HTR-8/SVneo (cell line): Measurements from ENCODE around the gene MCC.

Source experiments
- DNase-seq: peaks from one replicate; pipeline ENCODE4 v3.0.0; 2011; ENCODE audit warnings: low spot score, mixed read lengths; ENCODE audit not compliant: insufficient read length
- FAIRE-seq: peaks from 2 replicates; lab custom pipeline; 2011; peaks lifted over from hg19 to GRCh38; lab: Jason Lieb, UNC

MCC gene

GRCh38 chr5:113256671-113257452 is 231.4 kb downstream of the MCC start:
- no peak for DNase-seq

GRCh38 chr5:113255579-113256386 is 232.5 kb downstream of the MCC start:
- FAIRE-seq (no peak), DNase-seq (no peak)

More at GRCh38 chr5:113256671-113257452, 231.4 kb downstream of the MCC start:
- no peak for FAIRE-seq

GRCh38 chr5:113255105-113255504 is 233.1 kb downstream of the MCC start:
- no peak for FAIRE-seq
- DNase-seq: no peak

GRCh38 chr5:113253037-113253436 is 235.2 kb downstream of the MCC start:
- FAIRE-seq (no peak), DNase-seq (no peak)

- FAIRE-seq (no peak), DNase-seq (no peak)
Measured at GRCh38 chr5:113252066-113252465, 236.2 kb downstream of the MCC start.

- FAIRE-seq: no peak
- no peak for DNase-seq
Measured at GRCh38 chr5:113250341-113250953, 237.8 kb downstream of the MCC start.

- FAIRE-seq: no peak
- DNase-seq: no peak
Measured at GRCh38 chr5:113249206-113249605, 239.0 kb downstream of the MCC start.

- no peak for DNase-seq
- FAIRE-seq: no peak
Measured at GRCh38 chr5:113246361-113246870, 241.8 kb downstream of the MCC start.

- FAIRE-seq (no peak), DNase-seq (no peak)
Measured at GRCh38 chr5:113245427-113246225, 242.6 kb downstream of the MCC start.

GRCh38 chr5:113244966-113245365 is 243.3 kb downstream of the MCC start:
- FAIRE-seq: no peak
- DNase-seq: no peak

GRCh38 chr5:113243349-113243664 is 244.9 kb downstream of the MCC start:
- no peak for FAIRE-seq

GRCh38 chr5:113242481-113243348 is 245.5 kb downstream of the MCC start:
- DNase-seq (no peak), FAIRE-seq (no peak)

More at GRCh38 chr5:113243349-113243664, 244.9 kb downstream of the MCC start:
- no peak for DNase-seq

GRCh38 chr5:113240951-113241726 is 247.1 kb downstream of the MCC start:
- no peak for FAIRE-seq
- no peak for DNase-seq

- FAIRE-seq: no peak
- no peak for DNase-seq
Measured at GRCh38 chr5:113240032-113240431, 248.2 kb downstream of the MCC start.

GRCh38 chr5:113237893-113238292 is 250.4 kb downstream of the MCC start:
- DNase-seq (no peak), FAIRE-seq (no peak)

GRCh38 chr5:113236536-113237288 is 251.5 kb downstream of the MCC start:
- FAIRE-seq (no peak), DNase-seq (no peak)

GRCh38 chr5:113235884-113236283 is 252.4 kb downstream of the MCC start:
- FAIRE-seq (no peak), DNase-seq (no peak)

GRCh38 chr5:113234546-113234945 is 253.7 kb downstream of the MCC start:
- DNase-seq (no peak), FAIRE-seq (no peak)
